OCI-LY7 (cell line): ENCODE results near the gene MXRA8. TPM values are rescaled to one million over a fixed set of nuclear protein-coding genes. Genes with fewer than 3 reads are reported as not detected.
A peak's percentile ranks its signal among the peaks of the same experiment; 100 is the strongest.

ENCODE experiments used
- BruUV-seq: library from RNA; stranded (reverse); fragments of 400-500 nt; replicated peaks from 2 replicates; lab custom pipeline; 2021; lab: Mats Ljungman, UMichigan
- CTCF ChIA-PET: fragments of 300-600 bp; sonication (Branson Sonifier 250); formaldehyde crosslinking; loops from one replicate; lab custom pipeline; 2022; ENCODE audit warnings: antibody characterized with exemption; ENCODE audit not compliant: unreplicated experiment; lab: Charles Lee
- POLR2A ChIA-PET: fragments of 300-600 bp; sonication (Branson Sonifier 250); formaldehyde crosslinking; loops from one replicate; lab custom pipeline; 2022; ENCODE audit warnings: antibody characterized with exemption; lab: Charles Lee
- DNase-seq: peaks from one replicate; pipeline ENCODE4 v3.0.0-alpha.2; 2015; ENCODE audit warnings: low spot score
- H2AFZ ChIP-seq: fragments of 200-600 bp; sonication (generic), shearing (Covaris generic); 2 replicates; pipeline ENCODE4 v1.6.1; 2014; ENCODE audit warnings: mild to moderate bottlenecking, antibody characterized with exemption, low read length, moderate library complexity
- H3K27ac ChIP-seq: fragments of 200-600 bp; sonication (generic); 2 replicates; pipeline ENCODE4 v1.5.1; 2014; ENCODE audit warnings: mixed run types, low read depth, mild to moderate bottlenecking, moderate library complexity, low read length, inconsistent platforms; ENCODE audit not compliant: poor library complexity, severe bottlenecking
- H3K36me3 ChIP-seq: fragments of 200-600 bp; sonication (generic); 2 replicates; pipeline ENCODE4 v1.6.1; 2014; ENCODE audit warnings: mild to moderate bottlenecking, antibody characterized with exemption, low read length, moderate library complexity, mixed read lengths; ENCODE audit not compliant: insufficient read depth
- H3K4me1 ChIP-seq: fragments of 200-600 bp; sonication (generic); 2 replicates; pipeline ENCODE4 v1.5.1; 2014; ENCODE audit warnings: mild to moderate bottlenecking, low read length; ENCODE audit not compliant: insufficient read depth, poor library complexity, severe bottlenecking
- H3K4me2 ChIP-seq: fragments of 200-600 bp; sonication (generic); 2 replicates; pipeline ENCODE4 v1.6.1; 2014; ENCODE audit warnings: mild to moderate bottlenecking, low read length
- H3K4me3 ChIP-seq: fragments of 200-600 bp; sonication (generic); 2 replicates; pipeline ENCODE4 v1.5.1; 2014; ENCODE audit warnings: mild to moderate bottlenecking, low read depth, low read length; ENCODE audit not compliant: poor library complexity, severe bottlenecking
- H3K79me2 ChIP-seq: fragments of 200-600 bp; sonication (generic); 2 replicates; pipeline ENCODE4 v1.6.1; 2016; ENCODE audit warnings: low read depth, mild to moderate bottlenecking, low read length, moderate library complexity, mixed read lengths; ENCODE audit not compliant: insufficient read depth
- H3K9me2 ChIP-seq: fragments of 200-600 bp; sonication (generic); 2 replicates; pipeline ENCODE4 v1.6.1; 2016; ENCODE audit warnings: mild to moderate bottlenecking, low read length, mixed read lengths; ENCODE audit not compliant: insufficient read depth
- H3K9me3 ChIP-seq: fragments of 200-600 bp; sonication (generic); 2 replicates; pipeline ENCODE4 v1.6.1; 2014; ENCODE audit warnings: mild to moderate bottlenecking, mixed run types, low read length, mixed read lengths
- H4K20me1 ChIP-seq: fragments of 200-600 bp; sonication (generic); 2 replicates; pipeline ENCODE4 v1.6.1; 2014; ENCODE audit warnings: mild to moderate bottlenecking, antibody characterized with exemption, low read length, moderate library complexity, mixed read lengths; ENCODE audit not compliant: insufficient read depth
- EZH2phosphoT487 ChIP-seq: fragments of 200-600 bp; sonication (generic); IDR thresholded peaks from 2 replicates; pipeline ENCODE4 v1.6.1; 2018; ENCODE audit warnings: low read depth, borderline replicate concordance, mild to moderate bottlenecking, mixed run types, antibody characterized with exemption, low read length, moderate library complexity, mixed read lengths
- intact Hi-C: fragments of 100-400 bp; cut with micrococcal nuclease; formaldehyde crosslinking; loops from one replicate; pipeline ENCODE4 v1.10.0; 2022; ENCODE audit not compliant: unreplicated experiment
- total RNA-seq, 2 experiments: library from RNA; depleted of rRNA in 1 of 2; stranded (reverse); fragments of >200 nt in 1 of 2; shearing (Covaris generic) in 1 of 2; gene quantifications; 2 replicates each; pipeline ENCODE4 v1.2.3, GENCODE V29; 2014 to 2022
- TF ChIP-seq, protein P1 (sequence below): fragments of 200-600 bp; sonication (generic); conservative IDR thresholded peaks from 2 replicates; pipeline ENCODE4 v1.5.1; 2014; ENCODE audit warnings: mild to moderate bottlenecking, antibody characterized with exemption, low read length, moderate library complexity, mixed read lengths

Gene MXRA8
- total RNA-seq, 2 experiments from 2014 or later = not detected

DNA sequence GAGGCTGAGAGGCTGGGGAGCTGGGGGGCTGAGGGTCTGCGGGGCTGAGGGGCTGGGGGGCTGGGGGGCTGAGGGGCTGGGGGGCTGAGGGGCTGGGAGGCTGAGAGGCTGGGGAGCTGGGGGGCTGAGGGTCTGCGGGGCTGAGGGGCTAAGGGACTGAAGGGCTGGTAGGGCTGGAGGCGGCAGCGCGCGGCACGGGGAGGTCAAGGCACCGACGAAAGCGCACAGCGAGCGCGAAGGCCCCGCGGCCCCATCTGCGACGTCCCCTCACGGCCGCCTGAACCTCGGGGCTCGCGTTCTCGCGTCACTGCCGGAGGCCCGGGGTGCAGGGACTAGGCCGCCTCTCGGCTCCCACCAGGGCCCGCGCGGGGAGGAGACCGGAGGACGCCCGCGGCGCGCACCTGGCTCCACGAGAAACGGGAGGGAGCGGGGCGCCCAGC is 34.3 kb downstream of the MXRA8 start:
- Histone ChIP-seq H4K20me1 (peaks cover 3% of the 10 kb centered on the region; the same call in 1 of the 2 replicates), H2AFZ (no peak overlapping the region), H3K9me2 (no peaks in the 10 kb centered on the region), H3K4me3 (peak overlapping the region; percentile 84), H3K4me1 (peaks cover 25% of the 10 kb centered on the region), H3K9me3 (no peaks in the 10 kb centered on the region), H3K79me2 (peaks cover 43% of the 10 kb centered on the region), H3K27ac (peak overlapping the region; percentile 28), H3K4me2 (peak overlapping the region; percentile 60; the same call in 1 of the 2 replicates), H3K36me3 (peaks cover 47% of the 10 kb centered on the region)
- no TSS peak for BruUV-seq
- POLR2A ChIA-PET = no interaction called here
- TF ChIP-seq, protein P1, sequence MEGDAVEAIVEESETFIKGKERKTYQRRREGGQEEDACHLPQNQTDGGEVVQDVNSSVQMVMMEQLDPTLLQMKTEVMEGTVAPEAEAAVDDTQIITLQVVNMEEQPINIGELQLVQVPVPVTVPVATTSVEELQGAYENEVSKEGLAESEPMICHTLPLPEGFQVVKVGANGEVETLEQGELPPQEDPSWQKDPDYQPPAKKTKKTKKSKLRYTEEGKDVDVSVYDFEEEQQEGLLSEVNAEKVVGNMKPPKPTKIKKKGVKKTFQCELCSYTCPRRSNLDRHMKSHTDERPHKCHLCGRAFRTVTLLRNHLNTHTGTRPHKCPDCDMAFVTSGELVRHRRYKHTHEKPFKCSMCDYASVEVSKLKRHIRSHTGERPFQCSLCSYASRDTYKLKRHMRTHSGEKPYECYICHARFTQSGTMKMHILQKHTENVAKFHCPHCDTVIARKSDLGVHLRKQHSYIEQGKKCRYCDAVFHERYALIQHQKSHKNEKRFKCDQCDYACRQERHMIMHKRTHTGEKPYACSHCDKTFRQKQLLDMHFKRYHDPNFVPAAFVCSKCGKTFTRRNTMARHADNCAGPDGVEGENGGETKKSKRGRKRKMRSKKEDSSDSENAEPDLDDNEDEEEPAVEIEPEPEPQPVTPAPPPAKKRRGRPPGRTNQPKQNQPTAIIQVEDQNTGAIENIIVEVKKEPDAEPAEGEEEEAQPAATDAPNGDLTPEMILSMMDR = no peak
- no peak for TF ChIP-seq EZH2phosphoT487
- intact Hi-C loops = loop anchor here (2.0 kb wide), 2 partner anchors 15 to 51 kb away; partner anchors contain the start of genes AURKAIP1 and PUSL1
- no peak for DNase-seq
- CTCF ChIA-PET = no interaction called here

DNA sequence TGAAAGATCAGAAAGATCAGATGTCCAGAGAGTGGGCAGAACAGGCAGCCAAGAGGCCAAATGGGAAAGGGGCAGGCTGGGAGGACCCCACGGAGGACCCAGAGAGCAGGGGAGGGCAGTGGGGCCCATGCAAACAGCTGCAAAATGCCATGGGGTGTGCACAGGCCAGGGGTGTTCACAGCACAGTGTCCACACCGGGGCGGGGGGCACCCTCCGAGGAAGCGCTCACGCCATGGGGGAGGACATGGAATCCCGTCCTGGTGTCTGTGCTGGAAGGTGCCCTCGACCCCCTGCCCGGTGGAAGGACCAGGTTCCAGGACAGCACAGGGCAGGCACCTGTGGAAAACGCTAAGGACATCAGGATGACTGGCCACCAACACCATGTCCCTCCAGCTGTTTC is 35.4 kb downstream of the MXRA8 start:
- intact Hi-C loops = no loop called here
- H3K4me2 ChIP-seq = peak overlapping the region; percentile 66
- POLR2A ChIA-PET = no interaction called here
- peaks cover 25% of the 10 kb centered on the region for H3K4me1 ChIP-seq
- peaks cover 3% of the 10 kb centered on the region; the same call in 1 of the 2 replicates for H4K20me1 ChIP-seq
- TF ChIP-seq, protein P1 = no peak
- no peak for TF ChIP-seq EZH2phosphoT487
- no TSS peak for BruUV-seq
- H3K4me3 ChIP-seq = no peak overlapping the region
- peaks cover 43% of the 10 kb centered on the region for H3K79me2 ChIP-seq
- H3K27ac ChIP-seq = no peak overlapping the region
- CTCF ChIA-PET = no interaction called here
- H2AFZ ChIP-seq = no peak overlapping the region
- H3K9me3 ChIP-seq = no peaks in the 10 kb centered on the region
- H3K36me3 ChIP-seq = peaks cover 48% of the 10 kb centered on the region
- H3K9me2 ChIP-seq = no peaks in the 10 kb centered on the region
- DNase-seq = no peak

DNA sequence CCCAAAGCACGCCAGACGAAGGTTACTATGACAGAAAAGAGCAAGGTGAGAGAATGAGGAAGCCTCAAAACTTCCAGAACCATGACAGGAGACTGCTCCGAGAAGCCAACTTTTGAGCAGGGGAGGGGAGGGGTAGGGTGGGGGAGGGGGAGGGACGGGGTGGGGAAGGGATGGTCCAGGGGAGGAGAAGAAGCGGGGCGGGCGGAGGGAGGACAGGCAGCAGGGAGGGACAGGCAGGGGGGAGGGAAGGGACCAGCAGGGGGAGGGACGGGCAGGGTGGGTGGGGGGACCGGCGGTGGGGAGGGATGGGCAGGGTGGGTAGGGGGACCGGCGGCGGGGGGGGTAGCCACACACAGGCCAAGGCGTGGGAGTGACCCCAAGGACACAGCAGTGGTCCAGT is 35.9 kb downstream of the MXRA8 start:
- no peak overlapping the region for H3K4me2 ChIP-seq
- peaks cover 53% of the 10 kb centered on the region for H3K36me3 ChIP-seq
- no peak overlapping the region for H2AFZ ChIP-seq
- POLR2A ChIA-PET = no interaction called here
- no TSS peak for BruUV-seq
- intact Hi-C loops = no loop called here
- H3K79me2 ChIP-seq = peaks cover 43% of the 10 kb centered on the region
- no peaks in the 10 kb centered on the region for H3K9me3 ChIP-seq
- no peak overlapping the region for H3K4me3 ChIP-seq
- H3K9me2 ChIP-seq = no peaks in the 10 kb centered on the region
- no peak for DNase-seq
- peaks cover 3% of the 10 kb centered on the region; the same call in 1 of the 2 replicates for H4K20me1 ChIP-seq
- peaks cover 25% of the 10 kb centered on the region for H3K4me1 ChIP-seq
- CTCF ChIA-PET = no interaction called here
- no peak for TF ChIP-seq EZH2phosphoT487
- TF ChIP-seq, protein P1 = no peak
- H3K27ac ChIP-seq = no peak overlapping the region
